Thyroid gland (tissue), 4 donors: ENCODE measurements around the gene ZNF438.

Experiments used
- POLR2A ChIP-seq, 2 donors: fragments of 450-650 bp; IDR thresholded peaks; one replicate each; pipeline ENCODE4 v1.6.1; 2017; ENCODE audit warnings: antibody characterized with exemption in 2 of 2, mild to moderate bottlenecking in 2 of 2, moderate library complexity in 1 of 2
- TF ChIP-seq, protein P1 (sequence below), 6 experiments: fragments of 200-600 bp in 3 of 6; fragments of 450-650 bp in 3 of 6; sonication (generic) in 3 of 6; IDR thresholded peaks; one replicate each; pipeline ENCODE4 v1.5.1; 2016 to 2019; ENCODE audit warnings: antibody characterized with exemption in 6 of 6, mild to moderate bottlenecking in 2 of 6, inconsistent platforms in 1 of 6, moderate library complexity in 1 of 6

DNA sequence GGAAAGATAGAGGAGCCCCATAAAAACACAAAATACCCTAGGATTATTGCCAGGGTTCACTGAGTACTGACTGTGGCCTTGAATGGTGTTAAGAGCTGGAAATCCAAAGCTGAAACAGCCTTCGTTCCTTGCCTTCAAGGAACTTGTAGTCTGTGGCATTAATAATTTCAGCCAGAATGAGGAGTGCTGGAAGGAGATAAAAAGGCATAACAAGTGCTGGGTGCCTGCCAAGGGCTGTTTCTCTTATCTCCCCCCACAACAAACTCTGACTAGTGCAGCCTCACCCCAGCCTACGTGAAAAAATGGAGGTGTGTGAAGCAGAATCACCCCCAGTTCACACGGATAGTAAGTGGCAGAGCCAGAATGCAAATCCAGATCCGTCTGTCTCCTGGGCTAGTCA lies 203.0 kb downstream of the ZNF438 start:
- TF ChIP-seq, protein P1, sequence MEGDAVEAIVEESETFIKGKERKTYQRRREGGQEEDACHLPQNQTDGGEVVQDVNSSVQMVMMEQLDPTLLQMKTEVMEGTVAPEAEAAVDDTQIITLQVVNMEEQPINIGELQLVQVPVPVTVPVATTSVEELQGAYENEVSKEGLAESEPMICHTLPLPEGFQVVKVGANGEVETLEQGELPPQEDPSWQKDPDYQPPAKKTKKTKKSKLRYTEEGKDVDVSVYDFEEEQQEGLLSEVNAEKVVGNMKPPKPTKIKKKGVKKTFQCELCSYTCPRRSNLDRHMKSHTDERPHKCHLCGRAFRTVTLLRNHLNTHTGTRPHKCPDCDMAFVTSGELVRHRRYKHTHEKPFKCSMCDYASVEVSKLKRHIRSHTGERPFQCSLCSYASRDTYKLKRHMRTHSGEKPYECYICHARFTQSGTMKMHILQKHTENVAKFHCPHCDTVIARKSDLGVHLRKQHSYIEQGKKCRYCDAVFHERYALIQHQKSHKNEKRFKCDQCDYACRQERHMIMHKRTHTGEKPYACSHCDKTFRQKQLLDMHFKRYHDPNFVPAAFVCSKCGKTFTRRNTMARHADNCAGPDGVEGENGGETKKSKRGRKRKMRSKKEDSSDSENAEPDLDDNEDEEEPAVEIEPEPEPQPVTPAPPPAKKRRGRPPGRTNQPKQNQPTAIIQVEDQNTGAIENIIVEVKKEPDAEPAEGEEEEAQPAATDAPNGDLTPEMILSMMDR (IDR thresholded peaks at IDR 0.05): no peak
- no peak for TF ChIP-seq POLR2A (IDR thresholded peaks at IDR 0.05)
